Measurements from ENCODE around the gene LY6G6D. TPM values are rescaled to one million over a fixed set of nuclear protein-coding genes. Genes with fewer than 3 reads are reported as not detected.
A peak's percentile ranks its signal among the peaks of the same experiment; 100 is the strongest.

LY6G6D gene
- total and polyA plus RNA-seq, 2 of the 13 experiments (the other 11 are each of a cell fraction or from before 2014, with no cell fraction given) = not detected

DNA sequence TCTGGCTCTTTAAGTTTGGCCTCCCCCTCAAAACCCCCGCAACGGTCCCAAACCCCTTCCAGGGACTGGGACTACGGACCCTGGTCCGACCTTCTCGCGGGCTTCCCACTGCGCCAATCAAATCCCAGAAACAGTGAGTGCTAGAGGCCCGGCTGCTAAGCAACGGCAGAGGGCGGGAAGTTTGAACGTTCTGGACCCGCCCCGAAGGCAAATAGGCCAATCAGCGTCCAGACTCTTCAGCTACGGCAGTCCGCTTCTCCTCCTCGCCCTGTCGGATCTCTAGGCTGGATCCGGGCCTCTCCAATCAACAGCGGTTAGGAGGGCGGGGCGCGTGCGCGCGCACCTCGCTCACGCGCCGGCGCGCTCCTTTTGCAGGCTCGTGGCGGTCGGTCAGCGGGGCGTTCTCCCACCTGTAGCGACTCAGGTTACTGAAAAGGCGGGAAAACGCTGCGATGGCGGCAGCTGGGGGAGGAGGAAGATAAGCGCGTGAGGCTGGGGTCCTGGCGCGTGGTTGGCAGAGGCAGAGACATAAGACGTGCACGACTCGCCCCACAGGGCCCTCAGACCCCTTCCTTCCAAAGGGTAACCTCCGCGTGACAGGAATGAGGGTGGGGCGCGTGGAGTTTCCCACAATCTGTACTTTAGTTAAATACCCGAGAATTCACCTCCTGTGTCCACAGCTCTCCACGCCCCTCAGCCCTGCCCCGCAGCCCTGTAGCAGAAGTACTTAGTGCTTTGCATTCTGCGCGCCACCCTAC lies 24.7 kb downstream of the LY6G6D start, which contains the start of gene MSH5 (continued):
- TF ChIP-seq, protein P1, sequence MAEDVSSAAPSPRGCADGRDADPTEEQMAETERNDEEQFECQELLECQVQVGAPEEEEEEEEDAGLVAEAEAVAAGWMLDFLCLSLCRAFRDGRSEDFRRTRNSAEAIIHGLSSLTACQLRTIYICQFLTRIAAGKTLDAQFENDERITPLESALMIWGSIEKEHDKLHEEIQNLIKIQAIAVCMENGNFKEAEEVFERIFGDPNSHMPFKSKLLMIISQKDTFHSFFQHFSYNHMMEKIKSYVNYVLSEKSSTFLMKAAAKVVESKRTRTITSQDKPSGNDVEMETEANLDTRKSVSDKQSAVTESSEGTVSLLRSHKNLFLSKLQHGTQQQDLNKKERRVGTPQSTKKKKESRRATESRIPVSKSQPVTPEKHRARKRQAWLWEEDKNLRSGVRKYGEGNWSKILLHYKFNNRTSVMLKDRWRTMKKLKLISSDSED (CRISPR knock-in tag; IDR thresholded peaks at IDR 0.05) = no peak
- TF ChIP-seq ZNF580 (CRISPR knock-in tag; IDR thresholded peaks at IDR 0.05; ENCODE audit: borderline replicate concordance, low read depth) (peak; percentile 70; the same call in 1 of the 2 replicates), ZNF891 (CRISPR knock-in tag; IDR thresholded peaks at IDR 0.05) (peak; percentile 98), ZNF142 (CRISPR knock-in tag; IDR thresholded peaks at IDR 0.05) (peak; percentile 81), IRF9 (CRISPR knock-in tag; IDR thresholded peaks at IDR 0.05; ENCODE audit: borderline replicate concordance) (peak; percentile 99), ZBTB33 (CRISPR knock-in tag; IDR thresholded peaks at IDR 0.05) (peak; percentile 51), WIZ (CRISPR knock-in tag; IDR thresholded peaks at IDR 0.05) (peak; percentile 84; the same call in 1 of the 2 replicates)
- TF ChIP-seq, protein P2, sequence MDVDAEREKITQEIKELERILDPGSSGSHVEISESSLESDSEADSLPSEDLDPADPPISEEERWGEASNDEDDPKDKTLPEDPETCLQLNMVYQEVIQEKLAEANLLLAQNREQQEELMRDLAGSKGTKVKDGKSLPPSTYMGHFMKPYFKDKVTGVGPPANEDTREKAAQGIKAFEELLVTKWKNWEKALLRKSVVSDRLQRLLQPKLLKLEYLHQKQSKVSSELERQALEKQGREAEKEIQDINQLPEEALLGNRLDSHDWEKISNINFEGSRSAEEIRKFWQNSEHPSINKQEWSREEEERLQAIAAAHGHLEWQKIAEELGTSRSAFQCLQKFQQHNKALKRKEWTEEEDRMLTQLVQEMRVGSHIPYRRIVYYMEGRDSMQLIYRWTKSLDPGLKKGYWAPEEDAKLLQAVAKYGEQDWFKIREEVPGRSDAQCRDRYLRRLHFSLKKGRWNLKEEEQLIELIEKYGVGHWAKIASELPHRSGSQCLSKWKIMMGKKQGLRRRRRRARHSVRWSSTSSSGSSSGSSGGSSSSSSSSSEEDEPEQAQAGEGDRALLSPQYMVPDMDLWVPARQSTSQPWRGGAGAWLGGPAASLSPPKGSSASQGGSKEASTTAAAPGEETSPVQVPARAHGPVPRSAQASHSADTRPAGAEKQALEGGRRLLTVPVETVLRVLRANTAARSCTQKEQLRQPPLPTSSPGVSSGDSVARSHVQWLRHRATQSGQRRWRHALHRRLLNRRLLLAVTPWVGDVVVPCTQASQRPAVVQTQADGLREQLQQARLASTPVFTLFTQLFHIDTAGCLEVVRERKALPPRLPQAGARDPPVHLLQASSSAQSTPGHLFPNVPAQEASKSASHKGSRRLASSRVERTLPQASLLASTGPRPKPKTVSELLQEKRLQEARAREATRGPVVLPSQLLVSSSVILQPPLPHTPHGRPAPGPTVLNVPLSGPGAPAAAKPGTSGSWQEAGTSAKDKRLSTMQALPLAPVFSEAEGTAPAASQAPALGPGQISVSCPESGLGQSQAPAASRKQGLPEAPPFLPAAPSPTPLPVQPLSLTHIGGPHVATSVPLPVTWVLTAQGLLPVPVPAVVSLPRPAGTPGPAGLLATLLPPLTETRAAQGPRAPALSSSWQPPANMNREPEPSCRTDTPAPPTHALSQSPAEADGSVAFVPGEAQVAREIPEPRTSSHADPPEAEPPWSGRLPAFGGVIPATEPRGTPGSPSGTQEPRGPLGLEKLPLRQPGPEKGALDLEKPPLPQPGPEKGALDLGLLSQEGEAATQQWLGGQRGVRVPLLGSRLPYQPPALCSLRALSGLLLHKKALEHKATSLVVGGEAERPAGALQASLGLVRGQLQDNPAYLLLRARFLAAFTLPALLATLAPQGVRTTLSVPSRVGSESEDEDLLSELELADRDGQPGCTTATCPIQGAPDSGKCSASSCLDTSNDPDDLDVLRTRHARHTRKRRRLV (CRISPR knock-in tag; IDR thresholded peaks at IDR 0.05) = peak; percentile 94

Data from HepG2 (cell line).